ENCODE results near the gene BCL11A. TPM values are rescaled to one million over a fixed set of nuclear protein-coding genes. Genes with fewer than 3 reads are reported as not detected.
A peak's percentile ranks its signal among the peaks of the same experiment; 100 is the strongest.

BCL11A gene
- polyA plus RNA-seq, 3 donors: 8.7 to 15.6 (median 11.1) TPM

GRCh38 chr2:60426341-60426740 lies 127.1 kb downstream of the BCL11A start:
- H3K4me3 ChIP-seq (replicated peaks in 1 of 3; ENCODE audit: low read depth in 2 of 3, low read length in 3 of 3): no peak overlapping the region
- peaks cover 11 to 14% of the 10 kb centered on the region in 2 donors for H3K4me1 ChIP-seq (ENCODE audit: control insufficient read depth in 1 of 2, insufficient read depth in 2 of 2, low read length in 2 of 2)
- no peak overlapping the region for H3K4me2 ChIP-seq (replicated peaks; ENCODE audit: extremely low read depth, low read length, poor library complexity, severe bottlenecking)
- no peak overlapping the region for H2AFZ ChIP-seq (ENCODE audit: insufficient read depth, low read depth, low read length, poor library complexity, severe bottlenecking)
- no peaks in the 10 kb centered on the region for H3K36me3 ChIP-seq (replicated peaks in 1 of 2; ENCODE audit: control insufficient read depth in 1 of 2, insufficient read depth in 2 of 2, low read length in 2 of 2)
- no peaks in the 10 kb centered on the region for H4K20me1 ChIP-seq (ENCODE audit: insufficient read depth, low read length)
- H3K9me3 ChIP-seq (replicated peaks in 1 of 2; ENCODE audit: control insufficient read depth in 1 of 2, insufficient read depth in 1 of 2, low read length in 2 of 2): no peaks in the 10 kb centered on the region
- Mint-ChIP-seq H3K4me1 (peaks cover 22% of the 10 kb centered on the region), H3K4me3 (no peak overlapping the region), H3K27me3 (ENCODE audit: low read depth in 3 of 3) (peaks cover 0 to 2% (median 0%) of the 10 kb centered on the region in 3 donors), H3K9me3 (peaks cover 0 to 3% (median 0%) of the 10 kb centered on the region in 7 donors), H3K36me3 (no peaks in the 10 kb centered on the region), H3K27ac (no peak overlapping the region)
- no peak overlapping the region for H3K9ac ChIP-seq (ENCODE audit: insufficient read depth, low read length, poor library complexity, severe bottlenecking)
- TF ChIP-seq CTCF (IDR thresholded peaks at IDR 0.05): no peak
- intact Hi-C loops (cut with micrococcal nuclease): no loop called here
- H3K27me3 ChIP-seq (ENCODE audit: control insufficient read depth in 2 of 2, insufficient read depth in 2 of 2, low read length in 2 of 2): no peaks in the 10 kb centered on the region
- no peak for DNase-seq
- H3K79me2 ChIP-seq (ENCODE audit: insufficient read depth, low read length): no peaks in the 10 kb centered on the region
- H3K27ac ChIP-seq (ENCODE audit: low read depth in 1 of 2, low read length in 2 of 2): no peak overlapping the region

- H3K4me1 Mint-ChIP-seq: peaks cover 17% of the 10 kb centered on the region
- intact Hi-C loops (cut with micrococcal nuclease): no loop called here
- no peaks in the 10 kb centered on the region for H3K9me3 ChIP-seq (replicated peaks in 1 of 2; ENCODE audit: control insufficient read depth in 1 of 2, insufficient read depth in 1 of 2, low read length in 2 of 2)
- H2AFZ ChIP-seq (ENCODE audit: insufficient read depth, low read depth, low read length, poor library complexity, severe bottlenecking): no peak overlapping the region
- peak overlapping the region in 3 of 7 donors; percentile 12 to 68 (median 39) for H3K27ac Mint-ChIP-seq
- peaks cover 11 to 14% of the 10 kb centered on the region in 2 donors for H3K4me1 ChIP-seq (ENCODE audit: control insufficient read depth in 1 of 2, insufficient read depth in 2 of 2, low read length in 2 of 2)
- DNase-seq: peak in 1 of 3 donors; percentile 23
- H3K9me3 Mint-ChIP-seq: peaks cover 0 to 3% (median 0%) of the 10 kb centered on the region in 7 donors
- H3K36me3 Mint-ChIP-seq: no peaks in the 10 kb centered on the region
- no peak overlapping the region for H3K4me3 ChIP-seq (replicated peaks in 1 of 3; ENCODE audit: low read depth in 2 of 3, low read length in 3 of 3)
- WGBS (ENCODE audit: insufficient coverage): 0% methylated on average over 3 of the region's 5 CpGs
- H3K4me2 ChIP-seq (replicated peaks; ENCODE audit: extremely low read depth, low read length, poor library complexity, severe bottlenecking): no peak overlapping the region
- peak overlapping the region in 1 of 2 donors; percentile 39 for H3K4me3 Mint-ChIP-seq
- no peak overlapping the region for H3K9ac ChIP-seq (ENCODE audit: insufficient read depth, low read length, poor library complexity, severe bottlenecking)
- no peaks in the 10 kb centered on the region for H3K79me2 ChIP-seq (ENCODE audit: insufficient read depth, low read length)
- no peaks in the 10 kb centered on the region for H4K20me1 ChIP-seq (ENCODE audit: insufficient read depth, low read length)
- no peaks in the 10 kb centered on the region for H3K36me3 ChIP-seq (replicated peaks in 1 of 2; ENCODE audit: control insufficient read depth in 1 of 2, insufficient read depth in 2 of 2, low read length in 2 of 2)
- TF ChIP-seq CTCF (IDR thresholded peaks at IDR 0.05): no peak
- H3K27me3 ChIP-seq (ENCODE audit: control insufficient read depth in 2 of 2, insufficient read depth in 2 of 2, low read length in 2 of 2): no peaks in the 10 kb centered on the region
- H3K27ac ChIP-seq (ENCODE audit: low read depth in 1 of 2, low read length in 2 of 2): no peak overlapping the region
- peaks cover 0 to 2% (median under 1%) of the 10 kb centered on the region in 3 donors for H3K27me3 Mint-ChIP-seq (ENCODE audit: low read depth in 3 of 3)
Measured at GRCh38 chr2:60424233-60424632, 129.2 kb downstream of the BCL11A start.
